HCT116 (cell line): ENCODE results near the gene FGF14. TPM values are rescaled to one million over a fixed set of nuclear protein-coding genes. Genes with fewer than 3 reads are reported as not detected.

ENCODE experiments used
- ATAC-seq: fragments of 200-7000 bp; cut with Tn5 transposase; 2 replicates; pipeline ENCODE4 v1.9.1; 2020; ENCODE audit warnings: mild to moderate bottlenecking, moderate library complexity
- BruUV-seq: library from RNA; stranded (reverse); fragments of 400-500 nt; replicated peaks from 2 replicates; lab custom pipeline; 2021; lab: Mats Ljungman, UMichigan
- CTCF ChIA-PET: fragments of 300-600 bp; sonication (Branson Sonifier 250); formaldehyde crosslinking; loops from one replicate; lab custom pipeline; 2021; ENCODE audit warnings: antibody characterized with exemption; lab: Charles Lee
- POLR2A ChIA-PET: fragments of 300-600, 350-600 bp; sonication (Branson Sonifier 250); formaldehyde crosslinking; loops from one replicate; lab custom pipeline; 2021; ENCODE audit warnings: antibody characterized with exemption; lab: Charles Lee
- RAD21 ChIA-PET, 2 experiments: fragments of 300-600 bp; sonication (Branson Sonifier 250); formaldehyde crosslinking; loops; one replicate each; lab custom pipeline; 2023; ENCODE audit warnings: low total read pairs in 2 of 2; ENCODE audit not compliant: uncharacterized antibody in 2 of 2, unreplicated experiment in 2 of 2, low non-redundant PET in 1 of 2; lab: Charles Lee
- DNase-seq: peaks from one replicate; pipeline ENCODE4 v3.0.0-alpha.2; 2010; ENCODE audit warnings: low read depth, low spot score
- H2AFZ ChIP-seq: fragments of 200-600 bp; shearing (Covaris generic), sonication (generic); 2 replicates; pipeline ENCODE4 v1.6.1; 2017; ENCODE audit warnings: low read depth, mixed run types, mixed read lengths, antibody characterized with exemption, low read length; ENCODE audit not compliant: poor library complexity, severe bottlenecking
- H3K27ac ChIP-seq: 2 replicates; pipeline ENCODE4 v1.5.1; 2012; ENCODE audit warnings: low read depth, low read length
- H3K27me3 ChIP-seq: fragments of 200-600 bp; sonication (generic); 2 replicates; pipeline ENCODE4 v1.6.1; 2016; ENCODE audit warnings: mixed run types, low read length, mixed read lengths; ENCODE audit not compliant: insufficient read depth
- H3K36me3 ChIP-seq, 2 experiments: fragments of 200-500 bp in 1 of 2; fragments of 200-600 bp in 1 of 2; sonication (Bioruptor generic) in 1 of 2; sonication (generic) in 1 of 2; 2 replicates each; pipeline versions ENCODE4 v1.5.1 to v1.6.1; 2014 to 2016; ENCODE audit warnings: low read length in 2 of 2, inconsistent platforms in 1 of 2, mixed read lengths in 1 of 2, mixed run types in 1 of 2; ENCODE audit not compliant: insufficient read depth in 2 of 2, control insufficient read depth in 1 of 2
- H3K4me1 ChIP-seq, 2 experiments: fragments of 200-600 bp in 1 of 2; sonication (generic) in 1 of 2; 2 replicates each; pipeline versions ENCODE4 v1.5.1 to v1.6.1; 2012 to 2017; ENCODE audit warnings: low read length in 2 of 2, inconsistent platforms in 1 of 2, mild to moderate bottlenecking in 1 of 2, mixed read lengths in 1 of 2, mixed run types in 1 of 2, moderate library complexity in 1 of 2; ENCODE audit not compliant: insufficient read depth in 2 of 2, control insufficient read depth in 1 of 2
- H3K4me2 ChIP-seq: fragments of 200-600 bp; sonication (generic); 2 replicates; pipeline ENCODE4 v1.6.1; 2017; ENCODE audit warnings: mixed run types, low read length, mixed read lengths
- H3K4me3 ChIP-seq, 2 experiments: fragments of 200-600 bp in 1 of 2; sonication (generic) in 1 of 2; replicated peaks in 1 of 2; 2 replicates each; pipeline ENCODE4 v1.5.1; 2011 to 2016; ENCODE audit warnings: low read length in 2 of 2, control low read depth in 1 of 2, low read depth in 1 of 2, mild to moderate bottlenecking in 1 of 2, mixed read lengths in 1 of 2, mixed run types in 1 of 2
- H3K79me2 ChIP-seq: fragments of 200-600 bp; sonication (generic); 2 replicates; pipeline ENCODE4 v1.6.1; 2017; ENCODE audit warnings: mild to moderate bottlenecking, mixed run types, low read length, moderate library complexity, mixed read lengths; ENCODE audit not compliant: insufficient read depth
- H3K9ac ChIP-seq: fragments of 200-600 bp; sonication (generic); 2 replicates; pipeline ENCODE4 v1.6.1; 2016; ENCODE audit warnings: low read length, mixed read lengths
- H3K9me2 ChIP-seq: fragments of 200-600 bp; sonication (generic), shearing (Covaris generic); 2 replicates; pipeline ENCODE4 v1.6.1; 2017; ENCODE audit warnings: mixed run types, mild to moderate bottlenecking, moderate library complexity; ENCODE audit not compliant: insufficient read depth
- H3K9me3 ChIP-seq, 2 experiments: fragments of 200-500 bp in 1 of 2; fragments of 200-600 bp in 1 of 2; sonication (Bioruptor generic) in 1 of 2; sonication (generic) in 1 of 2; 2 replicates each; pipeline ENCODE4 v1.6.1; 2014 to 2017; ENCODE audit warnings: low read length in 2 of 2, mixed read lengths in 2 of 2, inconsistent platforms in 1 of 2, low read depth in 1 of 2, mild to moderate bottlenecking in 1 of 2, mixed run types in 1 of 2, moderate library complexity in 1 of 2; ENCODE audit not compliant: control insufficient read depth in 1 of 2, insufficient read depth in 1 of 2
- H4K20me1 ChIP-seq: fragments of 200-600 bp; sonication (generic), shearing (Covaris generic); 2 replicates; pipeline ENCODE4 v1.6.1; 2017; ENCODE audit warnings: mixed run types, mild to moderate bottlenecking, moderate library complexity; ENCODE audit not compliant: insufficient read depth
- EGR1 ChIP-seq: IDR thresholded peaks from 2 replicates; pipeline ENCODE4 v1.6.1; 2012; ENCODE audit warnings: low read depth
- EZH2phosphoT487 ChIP-seq: fragments of 200-600 bp; IDR thresholded peaks from 2 replicates; pipeline ENCODE4 v1.6.1; 2018; ENCODE audit warnings: antibody characterized with exemption, borderline replicate concordance
- FOSL1 ChIP-seq: IDR thresholded peaks from 2 replicates; pipeline ENCODE4 v1.6.1; 2012; ENCODE audit warnings: low read depth
- MAX ChIP-seq: IDR thresholded peaks from 2 replicates; pipeline ENCODE4 v1.6.1; 2012
- POLR2A ChIP-seq: IDR thresholded peaks from 2 replicates; pipeline ENCODE4 v1.7.0; 2011; ENCODE audit warnings: borderline replicate concordance; ENCODE audit not compliant: insufficient read depth, insufficient read length; ENCODE audit errors: extremely low read depth
- POLR2AphosphoS5 ChIP-seq: IDR thresholded peaks from 2 replicates; pipeline ENCODE4 v1.6.1; 2011; ENCODE audit warnings: mild to moderate bottlenecking, low read depth, low read length, moderate library complexity
- RAD21 ChIP-seq: IDR thresholded peaks from 2 replicates; pipeline ENCODE4 v1.6.1; 2012; ENCODE audit warnings: low read depth, mild to moderate bottlenecking
- REST ChIP-seq: IDR thresholded peaks from 2 replicates; pipeline ENCODE4 v1.6.1; 2012; ENCODE audit warnings: low read depth
- SIN3A ChIP-seq: IDR thresholded peaks from 2 replicates; pipeline ENCODE4 v1.6.1; 2012; ENCODE audit warnings: low read depth
- SRF ChIP-seq: IDR thresholded peaks from 2 replicates; pipeline ENCODE4 v1.6.1; 2012; ENCODE audit warnings: low read depth
- TCF7L2 ChIP-seq: IDR thresholded peaks from 2 replicates; pipeline ENCODE4 v1.7.0; 2011; ENCODE audit warnings: borderline replicate concordance, inconsistent platforms; ENCODE audit not compliant: insufficient read depth, insufficient read length; ENCODE audit errors: extremely low read depth
- YY1 ChIP-seq: IDR thresholded peaks from 2 replicates; pipeline ENCODE4 v1.6.1; 2011; ENCODE audit warnings: low read length, low read depth, moderate library complexity, mild to moderate bottlenecking; ENCODE audit not compliant: insufficient replicate concordance; ENCODE audit errors: extremely low read depth
- ZBTB33 ChIP-seq: IDR thresholded peaks from 2 replicates; pipeline ENCODE4 v1.6.1; 2011; ENCODE audit warnings: mild to moderate bottlenecking, low read length, moderate library complexity; ENCODE audit not compliant: insufficient replicate concordance; ENCODE audit errors: extremely low read depth
- ZFX ChIP-seq: fragments of 450-650 bp; IDR thresholded peaks from 2 replicates; pipeline ENCODE4 v1.6.1; 2017
- intact Hi-C: fragments of 100-400 bp; cut with micrococcal nuclease; formaldehyde crosslinking; loops from 2 replicates; pipeline ENCODE4 v1.10.0; 2022
- total RNA-seq: library from RNA; stranded (reverse); gene quantifications from one replicate; pipeline ENCODE4 v1.2.1, GENCODE V29; 2021; ENCODE audit not compliant: unreplicated experiment

FGF14 gene
- total RNA-seq, 1 experiment from 2014 or later, result not detected

- no peak for TF ChIP-seq RAD21
- no peak for TF ChIP-seq POLR2A
- TF ChIP-seq REST, result no peak
- TF ChIP-seq YY1, result no peak
- no peak for TF ChIP-seq EZH2phosphoT487
- no peak for TF ChIP-seq MAX
- no peak for TF ChIP-seq ZFX
- no peak for TF ChIP-seq SRF
- TF ChIP-seq SIN3A, result no peak
- TF ChIP-seq FOSL1, result no peak
- no peak for TF ChIP-seq TCF7L2
- no peak for TF ChIP-seq ZBTB33
- no peak for TF ChIP-seq EGR1
- TF ChIP-seq POLR2AphosphoS5, result no peak
- Histone ChIP-seq H3K79me2 (no peaks in the 10 kb centered on the region), H3K27me3 (no peaks in the 10 kb centered on the region), H3K27ac (no peak overlapping the region), H3K4me3 (no peak overlapping the region), H2AFZ (no peak overlapping the region), H3K9me3 (peaks cover 3 to 16% of the 10 kb centered on the region in 2 experiments; a peak in 1 of 4 replicates), H3K4me1 (no peaks in the 10 kb centered on the region), H3K9ac (no peak overlapping the region), H3K9me2 (no peaks in the 10 kb centered on the region), H4K20me1 (no peaks in the 10 kb centered on the region), H3K4me2 (no peak overlapping the region), H3K36me3 (no peaks in the 10 kb centered on the region)
- ATAC-seq (no peak), DNase-seq (no peak)
- intact Hi-C loops, result no loop called here
- RAD21 ChIA-PET, result no interaction called here
- BruUV-seq, result no TSS peak
- POLR2A ChIA-PET, result no interaction called here
- CTCF ChIA-PET, result no interaction called here
These were observed 368.5 kb downstream of the FGF14 start for GRCh38 chr13:102033386-102033785.
